Endothelial cell of umbilical vein (primary cell): ENCODE results near the gene IQGAP3. TPM values are rescaled to one million over a fixed set of nuclear protein-coding genes. Genes with fewer than 3 reads are reported as not detected.
A peak's percentile ranks its signal among the peaks of the same experiment; 100 is the strongest.

ENCODE experiments used
- BruUV-seq: library from RNA; stranded (reverse); fragments of 400-500 nt; replicated peaks from 2 replicates; lab custom pipeline; 2021; lab: Mats Ljungman, UMichigan
- CTCF ChIA-PET: fragments of 300-600, 350-600 bp; sonication (Branson Sonifier 250); formaldehyde crosslinking; loops from one replicate; lab custom pipeline; 2021; ENCODE audit warnings: antibody characterized with exemption, inconsistent platforms; lab: Charles Lee
- POLR2A ChIA-PET: fragments of 300-600, 350-600 bp; sonication (Branson Sonifier 250); formaldehyde crosslinking; loops from one replicate; lab custom pipeline; 2021; ENCODE audit warnings: antibody characterized with exemption, inconsistent platforms; lab: Charles Lee
- DNase-seq: peaks from one replicate; pipeline ENCODE4 v3.0.0-alpha.2; 2011; ENCODE audit warnings: low read depth, low spot score
- FAIRE-seq: peaks from 2 replicates; lab custom pipeline; 2011; peaks lifted over from hg19 to GRCh38; lab: Jason Lieb, UNC
- H2AFZ ChIP-seq: 2 replicates; pipeline ENCODE4 v1.6.0; 2012; ENCODE audit warnings: low read depth, low read length, control low read depth, inconsistent platforms
- H3K27ac ChIP-seq: 2 replicates; pipeline ENCODE4 v1.5.1; 2011; ENCODE audit warnings: low read depth, mild to moderate bottlenecking, control low read depth, low read length, moderate library complexity; ENCODE audit not compliant: insufficient read depth
- H3K27me3 ChIP-seq, 2 experiments: 2 replicates each; pipeline versions ENCODE4 v1.6.0 to v1.6.1; 2011; ENCODE audit warnings: low read length in 2 of 2, mixed read lengths in 1 of 2; ENCODE audit not compliant: control insufficient read depth in 2 of 2, insufficient read depth in 2 of 2
- H3K36me3 ChIP-seq, 2 experiments: 2 replicates in 1 of 2; 3 replicates in 1 of 2; pipeline ENCODE4 v1.5.1; 2011; ENCODE audit warnings: low read length in 2 of 2, mild to moderate bottlenecking in 1 of 2, moderate library complexity in 1 of 2; ENCODE audit not compliant: control insufficient read depth in 2 of 2, insufficient read depth in 2 of 2; ENCODE audit errors: extremely low read depth in 1 of 2
- H3K4me1 ChIP-seq: 3 replicates; pipeline ENCODE4 v1.5.1; 2011; ENCODE audit warnings: mild to moderate bottlenecking, low read length; ENCODE audit not compliant: control insufficient read depth, insufficient read depth; ENCODE audit errors: extremely low read depth
- H3K4me2 ChIP-seq: 2 replicates; pipeline ENCODE4 v1.6.1; 2011; ENCODE audit warnings: low read length, control low read depth, mixed read lengths; ENCODE audit not compliant: insufficient read depth
- H3K4me3 ChIP-seq, 3 experiments: fragments of 200-600 bp in 1 of 3; sonication (generic), shearing (Covaris generic) in 1 of 3; replicated peaks in 1 of 3; 2 replicates each; pipeline ENCODE4 v1.5.1; 2011 to 2016; ENCODE audit warnings: control low read depth in 3 of 3, low read length in 3 of 3, mild to moderate bottlenecking in 2 of 3, inconsistent platforms in 1 of 3, low read depth in 1 of 3, moderate library complexity in 1 of 3; ENCODE audit not compliant: insufficient read depth in 1 of 3
- H3K79me2 ChIP-seq: 2 replicates; pipeline ENCODE4 v1.6.0; 2012; ENCODE audit warnings: low read length, inconsistent platforms; ENCODE audit not compliant: control insufficient read depth, insufficient read depth
- H3K9ac ChIP-seq: replicated peaks from 2 replicates; pipeline ENCODE3; 2011; ENCODE audit warnings: low read length, control low read depth; ENCODE audit not compliant: insufficient read depth; ENCODE audit errors: extremely low read depth
- H3K9me1 ChIP-seq: replicated peaks from 3 replicates; pipeline ENCODE4 v1.6.0; 2011; ENCODE audit warnings: mild to moderate bottlenecking, low read length; ENCODE audit not compliant: control insufficient read depth, insufficient read depth; ENCODE audit errors: extremely low read depth
- H3K9me3 ChIP-seq: replicated peaks from 2 replicates; pipeline ENCODE4 v1.5.1; 2012; ENCODE audit warnings: low read length, inconsistent platforms; ENCODE audit not compliant: control insufficient read depth, insufficient read depth
- H4K20me1 ChIP-seq: replicated peaks from 2 replicates; pipeline ENCODE3; 2011; ENCODE audit warnings: mild to moderate bottlenecking, low read length; ENCODE audit not compliant: control insufficient read depth, insufficient read depth; ENCODE audit errors: extremely low read depth
- CTCF ChIP-seq, 2 donors: IDR thresholded peaks; 1 replicate in 1 of 2; 2 replicates in 1 of 2; pipeline ENCODE4 v1.5.1; 2011; ENCODE audit warnings: low read length in 2 of 2, mild to moderate bottlenecking in 2 of 2, moderate library complexity in 2 of 2, control low read depth in 1 of 2, inconsistent platforms in 1 of 2, low read depth in 1 of 2; ENCODE audit not compliant: insufficient read depth in 1 of 2; ENCODE audit errors: extremely low read depth in 1 of 2
- EZH2 ChIP-seq: IDR thresholded peaks from 2 replicates; pipeline ENCODE4 v1.6.1; 2012; ENCODE audit warnings: borderline replicate concordance, low read depth, mild to moderate bottlenecking, moderate library complexity, low read length, inconsistent platforms; ENCODE audit not compliant: severe bottlenecking
- FOS ChIP-seq: IDR thresholded peaks from 2 replicates; pipeline ENCODE4 v1.6.1; 2011; ENCODE audit warnings: mild to moderate bottlenecking, low read length, moderate library complexity, borderline replicate concordance; ENCODE audit not compliant: insufficient read depth
- JUN ChIP-seq: IDR thresholded peaks from 2 replicates; pipeline ENCODE4 v1.6.1; 2011; ENCODE audit warnings: borderline replicate concordance, low read depth; ENCODE audit not compliant: insufficient read length, insufficient read depth
- MAX ChIP-seq: IDR thresholded peaks from 2 replicates; pipeline ENCODE4 v1.6.1; 2011; ENCODE audit not compliant: insufficient read depth, insufficient read length
- MYC ChIP-seq: IDR thresholded peaks from one replicate; pipeline ENCODE4 v1.6.1; 2011; ENCODE audit warnings: mild to moderate bottlenecking, low read depth, low read length
- POLR2A ChIP-seq: IDR thresholded peaks from 2 replicates; pipeline ENCODE4 v1.6.1; 2012; ENCODE audit warnings: low read depth, mild to moderate bottlenecking, control low read depth, low read length
- POLR2AphosphoS5 ChIP-seq: IDR thresholded peaks from 2 replicates; pipeline ENCODE4 v1.6.1; 2012; ENCODE audit warnings: low read depth, mild to moderate bottlenecking, control low read depth, low read length, moderate library complexity; ENCODE audit not compliant: insufficient read depth
- dilution Hi-C: fragments of 300-500 bp; cut with MboI; formaldehyde crosslinking; loops from one replicate; pipeline ENCODE4 v1.15.0; 2019; ENCODE audit warnings: low sequenced_read_pairs; ENCODE audit not compliant: extremely low pct_ligation_motif_present
- intact Hi-C: fragments of 100-400 bp; cut with micrococcal nuclease; formaldehyde crosslinking; loops from one replicate; pipeline ENCODE4 v1.10.0; 2022
- polyA plus RNA-seq, 4 experiments: library from polyadenylated mRNA; depleted of rRNA in 3 of 4; stranded (reverse) in 3 of 4; unstranded in 1 of 4; fragments of >200 nt; gene quantifications; 2 replicates each; pipeline versions ENCODE4 v1.2.1 to v1.2.3, GENCODE V29; 2011 to 2012; ENCODE audit warnings: missing spikeins in 1 of 4
- total RNA-seq: library from RNA; stranded (reverse); gene quantifications from 2 replicates; pipeline ENCODE4 v1.2.3, GENCODE V29; 2021

The IQGAP3 gene
- total and polyA plus RNA-seq, 2 donors (not counting 3 experiments of a cell fraction or from before 2014, with no cell fraction given) = 28.3 to 60.7 TPM

DNA sequence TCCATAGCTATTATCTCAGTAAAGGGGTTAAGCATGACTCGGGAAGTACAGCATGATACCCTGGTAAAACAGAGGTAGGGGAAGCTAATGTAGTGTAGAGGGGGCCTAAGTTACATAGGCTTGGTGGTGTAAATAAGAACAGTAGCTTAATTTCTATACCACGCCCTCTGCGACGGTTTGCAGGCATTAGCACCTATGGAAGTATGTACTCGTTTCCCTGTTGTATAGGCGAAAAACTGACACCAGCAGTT is 18.7 kb upstream of the IQGAP3 start:
- DNase-seq (no peak), FAIRE-seq (no peak)
- H3K36me3 ChIP-seq = peaks cover 0 to 20% of the 10 kb centered on the region in 2 experiments
- CTCF ChIA-PET = interaction anchor here (0.7 to 4.9 kb wide), 11 partner anchors 8 to 205 kb away, joined by 3 to 32 read pairs (median 4); partner anchors contain the start of genes GPATCH4 and TTC24
- H3K27me3 ChIP-seq = no peaks in the 10 kb centered on the region
- H3K4me1 ChIP-seq = peaks cover 17% of the 10 kb centered on the region
- H3K9me3 ChIP-seq = no peaks in the 10 kb centered on the region
- no peaks in the 10 kb centered on the region for H3K9me1 ChIP-seq
- H3K27ac ChIP-seq = no peak overlapping the region
- dilution Hi-C loops (no loop called here), intact Hi-C loops (loop anchor here (5.0 kb wide), 1 partner anchor 89 kb away; the partner anchor contains the start of gene MEF2D)
- TSS peak; percentile 3 for BruUV-seq
- H3K9ac ChIP-seq = no peak overlapping the region
- POLR2A ChIA-PET = interaction anchor here (1.8 kb wide), 1 partner anchor 10 kb away, joined by 9 read pairs; the partner anchor contains the start of gene GPATCH4
- H3K79me2 ChIP-seq = peaks cover 5% of the 10 kb centered on the region
- peak overlapping the region in 2 of 3 experiments; percentile 75 to 77 for H3K4me3 ChIP-seq
- H3K4me2 ChIP-seq = peak overlapping the region; percentile 79
- peak overlapping the region; percentile 75 for H2AFZ ChIP-seq
- TF ChIP-seq FOS (no peak), MAX (no peak), POLR2AphosphoS5 (no peak), POLR2A (no peak), EZH2 (no peak), JUN (no peak), MYC (no peak), CTCF (IDR thresholded peaks at IDR 0.05; ENCODE audit: extremely low read depth in 1 of 2, insufficient read depth in 1 of 2, low read depth in 1 of 2, low read length in 2 of 2) (no peak)
- no peaks in the 10 kb centered on the region for H4K20me1 ChIP-seq
